Measurements from ENCODE around the gene NOPCHAP1.
"Not testable (repeated sequence)": the region's sequence is repeated elsewhere in the genome, so short reads cannot be mapped to it uniquely, and the experiment has no call there.

DNA sequence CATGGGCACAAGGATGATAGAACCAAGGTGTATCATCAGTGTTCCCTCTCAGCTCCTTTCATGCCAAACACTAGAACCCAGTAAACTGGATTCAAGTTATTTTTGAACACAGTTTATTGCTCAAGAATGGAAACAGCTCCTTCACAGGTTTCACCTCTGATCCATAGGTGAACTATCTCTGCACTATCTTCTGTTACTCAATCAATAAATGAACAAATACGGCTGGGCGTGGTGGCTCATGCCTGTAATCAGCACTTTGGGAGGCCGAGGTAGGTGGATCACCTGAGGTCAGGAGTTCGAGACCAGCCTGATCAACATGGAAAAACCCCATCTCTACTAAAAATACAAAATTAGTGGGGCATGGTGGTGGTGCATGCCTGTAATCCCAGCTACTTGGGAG lies 37.4 kb upstream of the NOPCHAP1 start:
- TF ChIP-seq EZH2 (IDR thresholded peaks at IDR 0.05; ENCODE audit: insufficient read depth, poor library complexity, severe bottlenecking); EZH2phosphoT487 (IDR thresholded peaks at IDR 0.05; ENCODE audit: insufficient read depth, low read depth): not testable (repeated sequence)

Measured in GM23248 (cell line).